GM19463 (cell line): Measurements from ENCODE around the gene MRFAP1L1.
"Not testable (repeated sequence)": the region's sequence is repeated elsewhere in the genome, so short reads cannot be mapped to it uniquely, and the experiment has no call there.

Experiments used
- ATAC-seq: cut with Tn5 transposase; IDR thresholded peaks from one replicate; pipeline ENCODE4 v1.9.1; 2021; ENCODE audit warnings: mild to moderate bottlenecking, moderate library complexity; ENCODE audit not compliant: unreplicated experiment

Gene MRFAP1L1

DNA sequence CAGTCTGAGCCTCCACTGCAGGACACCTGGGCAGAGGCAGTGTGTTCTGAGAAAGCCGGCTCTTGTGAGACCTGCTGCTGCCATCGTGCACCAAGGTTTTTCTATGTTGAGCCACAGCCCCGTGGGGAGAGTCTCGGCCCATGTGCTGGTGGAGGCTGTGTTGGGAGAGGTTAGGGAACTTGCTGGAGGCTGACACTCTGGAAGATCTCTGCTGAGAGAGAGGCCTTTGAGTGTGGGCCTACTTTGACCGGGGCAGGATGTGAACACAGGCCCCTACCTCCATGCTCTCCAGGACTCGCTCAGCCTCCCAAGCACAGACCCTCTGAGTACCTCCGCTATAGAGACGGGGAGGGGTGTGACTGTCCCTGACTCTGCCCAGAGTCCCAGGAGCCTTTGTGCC lies 17.3 kb downstream of the MRFAP1L1 start:
- no peak for ATAC-seq

GRCh38 chr4:6689506-6689960 lies 20.1 kb downstream of the MRFAP1L1 start:
- ATAC-seq = no peak

- peak; percentile 95 for ATAC-seq
These were observed 20.7 kb downstream of the MRFAP1L1 start for GRCh38 chr4:6688879-6689505.

DNA sequence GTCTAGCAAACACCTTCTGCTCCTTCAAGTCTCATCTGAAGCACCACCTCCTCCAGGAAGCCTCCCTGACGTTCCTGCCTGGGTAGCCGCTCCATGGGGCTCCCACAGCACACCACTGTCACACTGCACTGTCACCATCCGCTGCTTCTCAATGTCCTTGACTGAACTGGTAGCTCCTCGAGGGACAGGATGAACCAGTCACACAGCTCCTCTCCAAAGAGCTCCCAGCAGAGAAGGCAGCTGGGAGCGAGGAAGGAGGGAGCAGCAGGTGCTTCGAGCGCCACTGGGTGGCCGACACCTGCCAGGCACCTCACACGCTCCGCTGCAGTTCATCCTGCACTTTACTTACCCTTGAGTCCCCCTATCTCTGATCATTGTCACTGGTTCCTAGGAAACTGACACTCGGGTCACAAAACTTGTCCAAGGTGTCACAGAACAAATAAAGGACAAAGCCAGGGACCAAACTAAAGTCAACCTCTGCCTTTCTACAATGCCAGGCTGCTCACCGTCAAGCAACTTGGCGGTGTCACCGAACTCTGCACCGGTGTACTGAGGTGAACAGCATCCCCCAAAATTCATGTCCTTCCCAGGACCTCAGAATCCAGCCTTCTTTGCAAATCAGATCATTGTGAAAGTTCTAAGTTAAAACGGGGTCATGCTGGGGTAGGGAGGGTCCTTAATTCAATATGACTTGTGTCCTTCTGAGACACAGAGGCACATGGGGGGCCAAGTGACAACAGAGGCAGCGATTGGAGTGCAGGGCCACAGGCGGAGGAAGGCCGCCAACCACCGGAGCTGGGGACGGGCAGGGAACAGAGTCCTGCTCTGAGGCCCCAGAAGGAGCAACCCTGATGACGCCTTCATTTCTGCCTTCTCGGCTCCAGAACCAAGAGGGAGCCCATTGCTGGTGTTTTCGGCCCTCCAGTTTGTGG lies 21.5 kb downstream of the MRFAP1L1 start:
- ATAC-seq = no peak

DNA sequence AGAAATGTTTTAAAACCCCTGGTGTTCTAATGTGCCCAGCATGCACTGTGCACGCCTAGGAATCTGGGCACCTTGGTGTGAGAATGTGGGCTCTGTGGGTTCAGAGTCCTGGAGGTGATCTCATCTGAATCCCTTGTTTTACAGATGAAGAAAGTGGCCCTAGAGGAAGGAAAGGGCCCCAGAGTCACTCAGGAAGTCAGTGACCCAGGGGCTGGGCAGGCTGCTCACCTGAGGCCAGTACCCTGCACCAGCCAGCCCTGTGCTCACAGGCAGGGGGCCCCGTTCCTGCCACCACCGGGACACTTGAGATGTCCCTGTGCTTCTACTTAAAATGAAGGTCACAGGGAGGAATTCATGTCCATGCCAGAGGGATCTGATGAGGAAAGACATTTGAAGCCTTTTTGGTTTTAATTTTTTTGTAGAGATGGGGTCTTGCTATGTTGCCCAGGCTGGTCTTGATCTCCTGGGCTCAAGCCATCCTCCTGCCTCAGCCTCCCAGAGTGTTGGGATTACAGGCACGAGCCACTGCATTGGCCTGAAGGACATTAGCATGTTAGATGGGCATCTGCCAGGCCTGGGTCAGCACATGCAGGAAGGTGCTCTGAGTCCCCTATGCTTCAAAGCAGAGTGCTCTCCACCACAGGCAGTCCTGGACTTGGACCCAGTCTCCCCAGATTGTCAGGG lies 23.4 kb downstream of the MRFAP1L1 start:
- no peak for ATAC-seq

DNA sequence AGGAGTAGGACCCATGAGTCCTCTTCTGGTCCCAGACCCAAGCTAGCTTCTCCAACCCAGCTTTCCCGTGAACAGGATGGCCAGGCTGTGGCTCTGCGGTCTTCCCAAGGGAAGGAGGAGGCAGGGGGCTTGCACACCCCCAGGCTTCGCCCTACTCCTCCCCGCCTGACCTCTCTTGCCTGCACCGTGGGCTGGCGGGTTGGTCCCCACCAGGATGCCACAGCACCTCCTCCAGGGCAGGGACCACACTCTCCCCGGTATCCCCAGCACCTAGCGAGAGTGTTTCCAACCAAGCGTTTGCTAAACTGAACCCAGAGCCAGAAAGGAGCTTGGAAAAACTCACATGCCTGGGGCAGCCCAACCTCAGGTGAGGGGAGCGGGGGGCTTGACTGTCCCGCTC lies 25.0 kb downstream of the MRFAP1L1 start:
- ATAC-seq = no peak

DNA sequence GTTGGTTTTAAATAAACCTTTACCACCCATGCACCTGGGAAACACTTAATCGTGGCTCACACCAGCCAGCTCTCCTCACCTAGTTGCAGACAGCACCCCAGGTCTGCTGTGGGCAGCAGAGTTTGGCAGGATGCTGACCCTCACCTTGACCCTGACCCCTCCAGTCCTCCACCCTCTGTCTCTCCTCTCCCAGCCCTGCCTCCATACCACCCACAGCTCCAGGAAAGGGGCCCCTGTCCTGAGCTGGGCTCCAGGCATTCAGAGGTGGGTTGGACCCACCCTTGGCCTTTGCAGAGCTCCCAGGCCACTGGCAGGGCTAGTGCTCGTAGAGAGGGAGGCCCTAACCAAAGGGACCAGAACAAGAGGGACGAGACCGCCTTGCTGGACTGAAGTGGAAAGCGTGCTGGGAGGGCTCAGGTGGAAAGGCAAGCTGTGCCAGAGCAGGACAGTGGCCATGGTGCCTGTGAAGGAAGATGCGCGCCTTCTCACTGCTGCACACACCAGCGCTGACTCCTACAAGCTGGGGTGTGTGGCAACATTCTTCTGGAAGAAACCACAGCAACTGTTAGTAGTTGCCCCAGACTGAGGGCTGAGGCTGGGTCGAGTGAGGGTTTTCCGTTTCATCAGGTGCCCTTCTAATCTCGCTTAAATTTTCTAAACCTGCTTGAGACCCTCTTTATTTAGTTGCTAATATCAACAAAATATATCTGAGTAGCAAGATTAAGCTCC lies 26.6 kb downstream of the MRFAP1L1 start:
- ATAC-seq = no peak

DNA sequence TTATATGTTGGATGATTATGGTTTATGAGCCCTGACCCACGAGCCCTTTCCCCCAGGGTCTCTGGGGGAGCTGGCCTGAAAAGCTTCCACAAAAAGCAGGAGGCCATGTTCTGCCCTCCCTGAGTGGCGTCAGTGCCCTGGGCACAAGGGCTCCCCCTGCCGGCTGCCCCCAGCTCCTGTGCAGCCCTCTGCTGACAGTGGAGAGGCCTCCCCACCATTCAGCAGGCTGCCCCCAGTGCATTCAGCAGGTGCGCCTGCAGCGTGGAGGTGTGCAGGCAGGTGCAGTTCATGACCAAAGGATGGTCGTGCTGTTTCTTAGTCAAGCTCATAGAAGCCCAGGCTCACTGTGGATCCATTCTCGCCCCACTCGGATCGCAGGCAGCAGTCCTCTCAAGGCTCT lies 28.5 kb downstream of the MRFAP1L1 start:
- no peak for ATAC-seq

GRCh38 chr4:6680372-6681034 lies 29.2 kb downstream of the MRFAP1L1 start:
- no peak for ATAC-seq

DNA sequence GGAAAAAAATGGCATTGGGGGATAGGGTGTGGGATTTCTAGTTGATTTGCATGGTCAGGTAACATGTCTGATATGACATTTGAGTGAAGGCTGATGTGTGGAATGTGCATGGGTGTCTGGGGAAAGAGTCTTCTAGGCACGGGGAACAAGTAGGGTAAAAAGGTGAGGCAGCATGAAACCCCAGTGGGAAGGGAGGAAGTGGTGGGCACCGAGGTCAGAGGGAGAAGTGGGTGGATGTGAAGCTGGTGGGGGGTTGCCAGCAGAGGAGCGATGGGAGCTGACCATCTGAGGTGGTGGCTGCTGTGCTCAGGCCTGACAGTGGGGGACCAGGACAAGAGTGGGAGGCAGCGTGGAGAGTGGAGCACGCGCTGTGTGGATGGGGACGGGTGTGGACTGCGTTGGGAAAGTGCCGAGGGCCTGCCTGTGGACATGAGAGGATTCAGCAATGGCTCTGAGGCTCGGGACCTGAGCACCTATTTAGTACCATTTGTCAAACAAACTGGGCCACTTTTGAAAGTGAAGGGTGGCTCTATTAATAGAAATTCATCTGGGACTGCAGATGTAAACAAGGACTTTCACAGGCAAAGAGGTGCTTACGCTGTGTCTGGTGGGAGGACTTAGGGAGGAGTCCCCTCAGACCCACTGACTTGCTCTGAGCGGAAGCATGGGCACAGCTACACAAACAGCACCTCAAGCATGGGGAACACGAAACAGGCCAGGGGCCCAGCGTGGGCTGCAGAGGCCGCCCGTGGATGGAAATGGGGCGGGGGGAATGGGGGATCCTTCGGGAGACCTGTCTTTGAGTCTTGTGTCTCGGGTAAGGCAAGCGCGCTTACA lies 32.7 kb downstream of the MRFAP1L1 start:
- ATAC-seq = no peak

DNA sequence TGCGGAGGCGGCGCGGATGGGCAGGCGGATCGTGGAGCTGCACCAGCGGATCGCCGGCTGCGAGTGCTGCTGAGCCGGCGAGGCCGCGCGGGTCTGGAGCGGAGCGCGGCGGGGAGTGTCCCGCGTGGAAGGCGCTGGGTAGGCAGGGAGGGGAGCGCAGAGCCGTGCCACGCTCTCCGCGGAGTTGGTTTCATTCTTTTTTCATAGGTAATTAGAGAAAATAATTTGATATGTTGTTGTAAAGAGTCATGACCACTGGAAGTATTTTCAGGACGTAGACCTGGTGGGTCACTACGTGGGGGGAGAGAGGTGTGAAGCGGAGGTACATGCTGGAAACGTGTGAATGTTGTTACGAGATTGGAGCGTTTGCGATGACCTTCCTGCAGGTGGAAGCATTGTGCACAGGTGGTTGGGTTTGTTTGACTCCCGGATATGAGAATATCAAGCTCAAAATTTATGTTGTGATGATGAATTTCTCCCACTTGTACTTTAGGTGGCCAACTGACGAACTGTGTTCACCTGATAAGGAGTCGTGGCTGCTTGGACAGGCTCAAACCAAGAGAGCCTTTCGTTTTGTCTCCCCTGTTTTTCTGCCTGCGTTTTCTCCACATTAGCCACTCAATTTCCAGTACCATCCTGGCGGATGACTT lies 35.0 kb downstream of the MRFAP1L1 start:
- peak; percentile 44 for ATAC-seq

DNA sequence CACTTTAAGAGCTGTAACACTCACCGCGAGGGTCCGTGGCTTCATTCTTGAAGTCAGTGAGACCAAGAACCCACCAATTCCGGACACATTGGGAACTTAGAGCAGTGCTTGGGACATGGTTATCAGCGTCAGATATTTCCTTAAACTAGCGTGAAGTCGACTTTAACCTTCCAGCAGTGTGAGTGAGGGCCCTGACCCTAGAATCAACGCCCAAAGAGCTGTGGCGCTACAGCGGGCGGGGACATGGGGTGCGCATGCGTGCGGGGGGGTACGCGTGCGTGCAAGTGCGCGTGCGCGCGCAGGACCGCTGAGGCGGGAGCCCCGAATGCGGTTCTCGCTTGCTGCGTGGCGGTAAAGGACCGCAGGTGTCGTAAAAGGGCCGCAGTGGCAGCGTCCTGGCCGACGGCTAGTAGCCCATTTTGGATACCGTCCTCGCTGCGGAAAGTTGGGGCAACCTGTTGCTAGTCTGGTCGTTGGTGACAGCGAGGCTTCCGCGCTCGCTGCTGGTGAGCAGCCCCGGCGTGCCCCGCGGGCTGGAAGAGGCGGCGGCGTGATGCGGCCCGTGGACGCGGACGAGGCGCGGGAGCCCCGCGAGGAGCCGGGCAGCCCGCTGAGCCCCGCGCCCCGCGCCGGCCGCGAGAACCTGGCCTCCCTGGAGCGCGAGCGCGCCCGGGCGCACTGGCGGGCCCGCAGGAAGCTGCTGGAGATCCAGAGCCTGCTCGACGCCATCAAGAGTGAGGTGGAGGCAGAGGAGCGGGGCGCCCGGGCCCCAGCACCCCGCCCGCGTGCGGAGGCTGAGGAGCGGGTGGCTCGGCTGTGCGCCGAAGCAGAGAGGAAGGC lies 35.8 kb downstream of the MRFAP1L1 start:
- peak; percentile 68 for ATAC-seq

DNA sequence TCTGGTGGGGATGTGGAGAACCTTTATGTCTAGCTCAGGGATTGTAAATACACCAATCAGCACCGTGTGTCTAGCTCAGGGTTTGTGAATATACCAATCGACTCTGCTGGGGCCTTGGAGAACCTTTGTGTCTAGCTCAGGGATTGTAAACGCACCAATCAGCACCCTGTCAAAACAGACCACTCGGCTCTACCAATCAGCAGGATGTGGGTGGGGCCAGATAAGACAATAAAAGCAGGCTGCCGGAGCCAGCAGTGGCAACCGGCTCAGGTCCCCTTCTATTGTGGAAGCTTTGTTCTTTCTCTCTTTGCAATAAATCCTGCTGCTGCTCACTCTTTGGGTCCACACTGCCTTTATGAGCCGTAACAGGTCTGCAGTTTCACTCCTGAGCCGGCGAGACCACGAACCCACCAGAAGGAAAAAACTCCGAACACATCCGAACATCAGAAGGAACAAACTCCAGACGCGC lies 36.4 kb downstream of the MRFAP1L1 start:
- ATAC-seq = not testable (repeated sequence)

DNA sequence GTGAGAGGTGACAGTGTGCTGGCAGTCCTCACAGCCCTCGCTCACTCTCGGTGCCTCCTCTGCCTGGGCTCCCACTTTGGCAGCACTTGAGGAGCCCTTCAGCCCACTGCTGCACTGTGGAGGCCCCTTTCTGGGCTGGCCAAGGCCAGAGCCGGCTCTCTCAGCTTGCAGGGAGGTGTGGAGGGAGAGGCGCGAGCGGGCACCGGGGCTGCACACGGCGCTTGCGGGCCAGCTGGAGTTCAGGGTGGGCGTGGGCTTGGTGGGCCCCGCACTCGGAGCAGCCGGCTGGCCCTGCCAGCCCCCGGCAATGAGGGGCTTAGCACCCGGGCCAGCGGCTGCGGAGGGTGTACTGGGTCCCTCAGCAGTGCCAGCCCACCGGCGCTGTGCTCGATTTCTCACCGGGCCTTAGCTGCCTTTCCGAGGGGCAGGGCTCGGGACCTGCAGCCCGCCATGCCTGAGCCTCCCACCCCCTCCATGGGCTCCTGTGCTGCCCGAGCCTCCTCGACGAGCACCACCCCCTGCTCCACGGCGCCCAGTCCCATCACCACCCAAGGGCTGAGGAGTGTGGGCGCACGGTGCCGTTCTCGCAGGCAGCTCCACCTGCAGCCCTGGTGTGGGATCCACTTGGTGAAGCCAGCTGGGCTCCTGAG lies 37.0 kb downstream of the MRFAP1L1 start:
- ATAC-seq = not testable (repeated sequence)

DNA sequence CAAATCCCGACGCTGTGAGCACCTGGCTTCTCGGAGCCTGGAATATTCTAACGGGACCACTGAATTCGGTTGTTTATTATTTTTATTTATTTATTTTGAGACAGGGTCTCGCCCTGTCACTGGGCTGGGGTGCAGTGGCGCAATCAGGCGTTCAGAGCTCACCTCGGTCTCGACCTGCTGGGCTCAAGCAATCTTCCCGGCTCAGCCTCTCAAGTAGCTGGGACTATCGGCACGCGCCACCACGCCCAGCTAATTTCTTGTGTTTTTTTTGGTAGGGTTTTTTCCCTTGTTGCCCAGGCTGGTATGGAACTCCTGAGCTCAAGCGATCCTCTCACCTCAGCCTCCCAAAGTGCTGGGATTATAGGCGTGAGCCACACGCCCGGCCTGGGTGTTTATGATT lies 37.5 kb downstream of the MRFAP1L1 start:
- no peak for ATAC-seq

DNA sequence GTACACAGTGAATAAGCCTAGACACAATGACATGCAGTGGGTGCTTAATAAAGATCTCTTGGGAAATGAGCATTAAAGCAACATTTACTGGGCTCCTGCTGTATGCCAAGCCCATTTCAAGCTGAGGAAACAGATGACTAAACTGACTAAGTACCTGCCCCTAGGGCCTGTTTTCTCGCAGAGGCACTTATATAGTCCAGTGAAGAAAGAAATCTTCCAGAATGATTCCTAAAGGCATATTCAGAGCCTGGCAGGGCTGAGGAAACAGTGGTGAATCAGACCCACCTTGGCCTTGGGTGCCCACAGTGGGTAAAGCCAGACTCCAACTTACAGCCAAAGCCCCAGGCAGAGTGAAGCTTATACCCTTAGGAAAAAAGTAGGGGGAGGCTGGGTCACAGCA lies 38.0 kb downstream of the MRFAP1L1 start:
- no peak for ATAC-seq

DNA sequence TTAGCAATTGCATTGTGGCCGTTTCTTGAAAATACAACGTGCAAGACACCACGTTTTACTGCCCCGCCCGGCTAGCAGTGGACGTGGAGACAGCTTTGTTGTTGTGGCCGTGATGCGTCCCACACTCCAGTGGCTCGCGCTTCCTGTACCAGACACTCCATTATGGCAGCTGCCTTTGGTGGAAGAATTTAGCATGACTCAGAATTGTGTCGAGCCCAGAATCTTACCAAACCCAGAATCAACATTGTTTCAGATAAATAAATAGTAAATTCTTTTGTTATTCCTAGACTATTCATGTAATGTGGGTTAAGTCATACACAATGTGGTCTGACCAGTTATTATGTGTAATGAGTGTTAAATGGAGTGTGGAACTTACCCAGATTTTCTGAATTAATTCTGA lies 41.3 kb downstream of the MRFAP1L1 start:
- ATAC-seq = no peak

DNA sequence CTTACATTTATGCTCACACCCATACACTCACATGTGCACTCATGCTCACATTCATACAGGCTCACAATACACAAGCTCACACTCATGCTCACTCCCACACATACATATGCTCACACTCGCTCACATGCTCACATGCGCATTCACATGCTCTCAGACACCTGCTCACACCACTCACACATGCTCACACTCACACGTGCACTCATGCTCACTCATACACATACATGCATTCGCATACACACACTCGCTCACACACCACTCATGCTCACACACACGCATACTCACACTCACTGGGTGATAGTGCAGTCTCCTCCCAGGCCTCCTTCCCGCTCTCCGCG lies 44.4 kb downstream of the MRFAP1L1 start:
- no peak for ATAC-seq
